SK-N-SH (cell line): ENCODE data around the gene DCTN3. TPM values are rescaled to one million over a fixed set of nuclear protein-coding genes. Genes with fewer than 3 reads are reported as not detected.
A peak's percentile ranks its signal among the peaks of the same experiment; 100 is the strongest.

Experiments
- CTCF ChIA-PET: fragments of 300-600, 350-600 bp; formaldehyde crosslinking; extraction: SDS; loops from one replicate; lab custom pipeline; 2021; lab: Yijun Ruan, JAX
- POLR2A ChIA-PET: fragments of 350-600 bp; sonication (Branson Sonifier 250); formaldehyde crosslinking; extraction: SDS; loops from one replicate; lab custom pipeline; 2020; ENCODE audit warnings: antibody characterized with exemption, inconsistent platforms; lab: Yijun Ruan, JAX
- DNase-seq: peaks from one replicate; pipeline ENCODE4 v3.0.0; 2012
- H2AFZ ChIP-seq: fragments of 200-600 bp; sonication (generic); 2 replicates; pipeline ENCODE4 v1.8.1; 2016; ENCODE audit warnings: antibody characterized with exemption, mild to moderate bottlenecking, low read depth
- H3F3A ChIP-seq: fragments of 200-600 bp; sonication (generic); replicated peaks from 2 replicates; pipeline ENCODE3; 2016; ENCODE audit warnings: antibody characterized with exemption, mild to moderate bottlenecking; ENCODE audit not compliant: insufficient read depth
- H3K27ac ChIP-seq, 2 experiments: fragments of 200-500 bp in 1 of 2; fragments of 200-600 bp in 1 of 2; sonication (Bioruptor generic) in 1 of 2; sonication (generic), shearing (Covaris generic) in 1 of 2; 2 replicates each; pipeline versions ENCODE4 v1.5.1 to v1.6.1; 2014 to 2016; ENCODE audit warnings: low read depth in 2 of 2, inconsistent platforms in 1 of 2, low read length in 1 of 2, mild to moderate bottlenecking in 1 of 2, mixed read lengths in 1 of 2
- H3K27me3 ChIP-seq: fragments of 200-600 bp; sonication (generic), shearing (Covaris generic); 2 replicates; pipeline ENCODE4 v1.6.1; 2016; ENCODE audit warnings: mixed run types; ENCODE audit not compliant: insufficient read depth
- H3K36me3 ChIP-seq, 2 experiments: fragments of 200-500 bp in 1 of 2; fragments of 200-600 bp in 1 of 2; sonication (Bioruptor generic) in 1 of 2; sonication (generic) in 1 of 2; replicated peaks in 1 of 2; 2 replicates each; pipeline versions ENCODE3 to v1.5.1; 2014 to 2016; ENCODE audit warnings: low read length in 1 of 2, mild to moderate bottlenecking in 1 of 2; ENCODE audit not compliant: insufficient read depth in 2 of 2, control insufficient read depth in 1 of 2
- H3K4me1 ChIP-seq, 2 experiments: fragments of 200-500 bp in 1 of 2; fragments of 200-600 bp in 1 of 2; sonication (Bioruptor generic) in 1 of 2; sonication (generic), shearing (Covaris generic) in 1 of 2; 2 replicates each; pipeline versions ENCODE4 v1.5.1 to v1.6.1; 2014 to 2016; ENCODE audit warnings: low read depth in 1 of 2, low read length in 1 of 2, mixed run types in 1 of 2; ENCODE audit not compliant: insufficient read depth in 2 of 2, control insufficient read depth in 1 of 2
- H3K4me2 ChIP-seq: fragments of 200-600 bp; sonication (generic), shearing (Covaris generic); 2 replicates; pipeline ENCODE4 v1.6.1; 2017; ENCODE audit warnings: mixed run types
- H3K4me3 ChIP-seq, 2 experiments: fragments of 200-500 bp in 1 of 2; fragments of 200-600 bp in 1 of 2; sonication (Bioruptor generic) in 1 of 2; sonication (generic), shearing (Covaris generic) in 1 of 2; 2 replicates each; pipeline versions ENCODE4 v1.5.1 to v1.8.1; 2014 to 2016; ENCODE audit warnings: low read depth in 2 of 2, inconsistent platforms in 1 of 2, low read length in 1 of 2, mild to moderate bottlenecking in 1 of 2, mixed read lengths in 1 of 2, moderate library complexity in 1 of 2
- H3K79me2 ChIP-seq: fragments of 200-600 bp; sonication (generic); 2 replicates; pipeline ENCODE4 v1.8.1; 2017; ENCODE audit warnings: mild to moderate bottlenecking; ENCODE audit not compliant: insufficient read depth
- H3K9ac ChIP-seq: fragments of 200-600 bp; sonication (generic); 2 replicates; pipeline ENCODE4 v1.6.1; 2017; ENCODE audit warnings: mixed run types
- H3K9me2 ChIP-seq: fragments of 200-600 bp; sonication (generic); 2 replicates; pipeline ENCODE4 v1.6.1; 2017; ENCODE audit warnings: mixed run types
- H3K9me3 ChIP-seq: fragments of 200-600 bp; sonication (generic); 2 replicates; pipeline ENCODE4 v1.6.1; 2017; ENCODE audit warnings: mixed run types, mild to moderate bottlenecking, moderate library complexity
- H4K20me1 ChIP-seq: fragments of 200-600 bp; sonication (generic); 2 replicates; pipeline ENCODE4 v1.6.1; 2017; ENCODE audit warnings: mild to moderate bottlenecking, mixed run types; ENCODE audit not compliant: insufficient read depth
- CHD2 ChIP-seq: fragments of 150-350 bp; IDR thresholded peaks from 2 replicates; pipeline ENCODE4 v1.6.1; 2018; ENCODE audit warnings: low read length; ENCODE audit not compliant: partially characterized antibody
- CTCF ChIP-seq: fragments of 200-600 bp; sonication (generic); IDR thresholded peaks from 2 replicates; pipeline ENCODE4 v1.6.1; 2017; ENCODE audit warnings: antibody characterized with exemption, mild to moderate bottlenecking, moderate library complexity
- EZH2phosphoT487 ChIP-seq: fragments of 200-600 bp; sonication (generic); IDR thresholded peaks from 2 replicates; pipeline ENCODE4 v1.6.1; 2017; ENCODE audit warnings: low read depth, mixed run types, mild to moderate bottlenecking, antibody characterized with exemption, moderate library complexity, borderline replicate concordance
- FOXJ3 ChIP-seq: sonication (generic); formaldehyde crosslinking; IDR thresholded peaks from 2 replicates; pipeline ENCODE4 v1.5.1; 2020; ENCODE audit warnings: mild to moderate bottlenecking, missing genetic modification reagents
- RCOR1 ChIP-seq: fragments of 150-350 bp; IDR thresholded peaks from 2 replicates; pipeline ENCODE4 v1.6.1; 2017; ENCODE audit warnings: antibody characterized with exemption, low read length
- REST ChIP-seq: IDR thresholded peaks from 2 replicates; pipeline ENCODE4 v1.6.1; 2012; ENCODE audit warnings: mild to moderate bottlenecking, low read depth, low read length, moderate library complexity
- USF1 ChIP-seq: IDR thresholded peaks from 2 replicates; pipeline ENCODE4 v1.4.0; 2012; ENCODE audit warnings: low read depth, borderline replicate concordance
- WGBS: methylation state at CpG from one replicate; pipeline ENCODE4 v1.1.6; 2017; ENCODE audit warnings: low lambda C conversion rate; 5-methylcytosine and 5-hydroxymethylcytosine counted together
- polyA plus RNA-seq, 3 experiments: library from polyadenylated mRNA; depleted of rRNA; stranded (reverse); fragments of >200 nt; gene quantifications; 2 replicates each; pipeline ENCODE4 v1.2.3, GENCODE V29; 2012

The DCTN3 gene
- polyA plus RNA-seq, 1 of the 3 experiments (the other 2 are of a cell fraction) = 300 TPM

- Histone ChIP-seq H3K9me2 (no peaks in the 10 kb centered on the region), H3K27ac (no peak overlapping the region; a peak in 1 of 4 replicates), H4K20me1 (0 out of 2 replicates have a peak, but pooled peaks cover 4% of the 10 kb centered on the region), H3K4me2 (no peak overlapping the region), H3K9me3 (no peaks in the 10 kb centered on the region), H3K79me2 (no peaks in the 10 kb centered on the region), H3K9ac (no peak overlapping the region), H3K4me3 (no peak overlapping the region), H3K4me1 (peaks cover 0 to 37% of the 10 kb centered on the region in 2 experiments; a peak in 1 of 4 replicates), H3F3A (no peaks in the 10 kb centered on the region), H2AFZ (no peak overlapping the region), H3K27me3 (peaks cover 50% of the 10 kb centered on the region), H3K36me3 (no peaks in the 10 kb centered on the region)
- TF ChIP-seq REST = no peak
- no peak for TF ChIP-seq CTCF
- TF ChIP-seq FOXJ3 = no peak
- no peak for TF ChIP-seq EZH2phosphoT487
- ChIA-PET POLR2A (no interaction called here), CTCF (interaction anchor here (0.6 to 9.8 kb wide), 39 partner anchors 10 to 314 kb away, joined by 3 to 507 read pairs (median 12); partner anchors contain the start of genes DCTN3 and ENHO)
- DNase-seq = no peak
- WGBS = 83% methylated on average over 31 of the region's 40 CpGs
Observed at GRCh38 chr9:34590381-34591247, 29.7 kb downstream of the DCTN3 start.

- no peaks in the 10 kb centered on the region for H3K79me2 ChIP-seq
- no peaks in the 10 kb centered on the region for H3K9me2 ChIP-seq
- peak within 1 kb of the TSS in 1 of 2 experiments; percentile 87; a peak in 2 of 4 replicates for H3K27ac ChIP-seq
- peak within 1 kb of the TSS; percentile 62; the same call in 1 of the 2 replicates for H3K4me2 ChIP-seq
- H3K27me3 ChIP-seq = peaks cover 53% of the 10 kb centered on the region
- TF ChIP-seq CHD2 (peak; percentile 56), RCOR1 (no peak), USF1 (peak; percentile 47; the same call in 1 of the 2 replicates)
- no peak within 1 kb of the TSS for H3K9ac ChIP-seq
- DNase-seq = peak; percentile 93
- 0 out of 2 replicates have a peak, but pooled peaks cover 4% of the 10 kb centered on the region for H4K20me1 ChIP-seq
- POLR2A ChIA-PET = interaction anchor here (0.7 to 1.4 kb wide), 2 partner anchors 19 to 35 kb away, joined by 3 to 9 read pairs; no protein-coding TSS in a partner anchor
- 40% methylated on average over 22 of the region's 104 CpGs for WGBS
- CTCF ChIA-PET = interaction anchor here (0.8 to 9.8 kb wide), 6 partner anchors 11 to 89 kb away, joined by 3 to 507 read pairs (median 12); no protein-coding TSS in a partner anchor
- no peaks in the 10 kb centered on the region for H3F3A ChIP-seq
- peaks cover 0 to 44% of the 10 kb centered on the region in 2 experiments; a peak in 1 of 4 replicates for H3K4me1 ChIP-seq
- H3K9me3 ChIP-seq = no peaks in the 10 kb centered on the region
- no peaks in the 10 kb centered on the region for H3K36me3 ChIP-seq
- H2AFZ ChIP-seq = no peak within 1 kb of the TSS
- peak within 1 kb of the TSS; percentile 39 to 51; a peak in 3 of 4 replicates for H3K4me3 ChIP-seq
Observed at GRCh38 chr9:34589636-34590380, 30.5 kb downstream of the DCTN3 start, which contains the start of gene CNTFR. CNTFR (minus strand) TSS chr9:34589724; CDS start chr9:34568981, 20,743 bp downstream.
